DMS79 (cell line): ENCODE results near the gene CCNG2.

ENCODE experiments used
- DNase-seq: peaks from one replicate; lab custom pipeline; 2025; lab: John Stamatoyannopoulos, UW

CCNG2 gene

DNA sequence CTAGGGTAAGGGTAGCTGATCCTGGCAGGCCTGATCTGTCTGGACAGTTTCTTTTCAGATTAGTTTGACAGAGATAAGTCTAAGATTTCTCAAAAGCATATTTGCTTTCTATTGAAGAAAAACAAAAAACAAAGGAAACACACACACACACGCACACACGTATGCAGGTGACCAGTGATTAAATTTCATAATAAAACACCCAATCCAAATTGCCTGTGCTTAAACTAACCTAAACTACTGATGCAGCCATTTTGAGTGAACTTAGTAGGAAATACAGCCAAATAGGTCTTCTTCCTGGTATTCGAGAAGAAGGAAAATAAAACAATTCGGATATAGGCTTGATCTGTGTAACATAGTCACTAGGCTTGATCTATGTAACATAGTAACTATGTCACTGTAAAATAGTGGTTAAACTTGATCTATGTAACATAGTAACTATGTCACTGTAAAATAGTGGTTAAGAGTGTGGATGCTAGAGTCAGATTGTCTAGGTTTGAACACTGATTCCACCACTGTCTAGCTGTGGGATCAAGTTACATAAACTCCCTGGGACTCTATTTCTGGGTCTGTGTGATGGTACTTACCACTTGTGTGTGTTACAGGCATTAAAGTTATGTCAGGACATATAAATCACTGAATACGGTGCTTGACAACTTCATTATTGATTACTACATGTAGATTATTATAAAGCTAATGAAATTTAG is 9.8 kb upstream of the CCNG2 start:
- no peak for DNase-seq

DNA sequence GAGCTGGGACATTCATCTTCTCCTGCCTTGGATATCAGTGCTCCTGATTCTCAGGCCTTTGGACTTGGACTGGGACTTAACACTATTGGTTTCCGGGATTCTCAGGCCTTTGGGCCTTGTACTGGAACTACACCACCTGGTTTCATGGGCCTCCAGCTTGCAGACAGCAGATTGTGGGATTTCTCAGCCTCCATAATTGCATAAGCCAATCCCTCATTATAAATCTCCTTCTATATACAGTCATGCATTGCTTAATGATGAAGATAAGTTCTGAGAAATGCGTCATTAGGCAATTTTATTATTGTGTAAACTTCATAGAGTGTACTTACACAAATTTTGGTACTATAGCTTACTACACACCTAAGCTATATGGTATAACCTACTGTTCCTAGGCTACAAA is 8.9 kb upstream of the CCNG2 start:
- no peak for DNase-seq

- DNase-seq: no peak
Measured at GRCh38 chr4:77149789-77150188, 7.2 kb upstream of the CCNG2 start.

DNA sequence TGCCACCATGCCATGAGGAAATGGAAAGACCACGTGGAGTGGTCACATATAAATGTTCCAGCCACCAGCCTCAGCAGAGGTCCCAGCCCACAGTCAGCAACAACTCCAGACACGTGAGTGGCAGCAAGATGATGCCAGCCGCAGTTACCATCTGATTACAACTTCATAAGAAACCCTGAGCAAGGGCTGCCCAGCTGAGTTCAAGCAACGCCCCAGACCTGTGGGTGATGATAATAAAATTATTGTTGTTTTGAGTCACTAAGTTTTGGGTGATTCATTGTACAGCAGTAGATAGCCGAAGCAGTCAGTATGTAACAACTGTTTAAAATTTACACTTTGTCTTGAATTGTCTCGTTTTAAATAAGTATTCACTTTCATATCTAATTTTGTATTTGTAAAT is 5.8 kb upstream of the CCNG2 start:
- no peak for DNase-seq

DNA sequence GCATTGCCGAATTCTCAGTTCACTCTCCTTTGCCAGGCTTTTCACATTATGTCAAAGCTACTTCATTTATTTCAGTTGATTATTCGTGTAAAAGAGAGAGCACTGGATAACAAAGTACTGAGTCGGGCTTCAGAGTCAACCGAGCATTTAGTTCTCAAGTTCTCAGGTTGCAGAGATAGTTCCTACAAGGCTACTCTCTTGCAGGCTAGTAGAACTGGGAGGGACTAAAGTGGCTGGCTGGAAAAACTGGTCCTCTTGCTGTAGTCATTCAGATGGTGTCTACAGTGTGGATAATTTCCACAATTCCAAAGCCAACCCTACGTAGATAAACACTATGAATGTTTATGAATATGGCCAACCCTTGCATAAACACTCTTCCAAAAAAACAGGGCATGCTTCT is 4.6 kb upstream of the CCNG2 start:
- peak; percentile 37 for DNase-seq

- no peak for DNase-seq
Measured at GRCh38 chr4:77153006-77153405, 4.0 kb upstream of the CCNG2 start.

- no peak for DNase-seq
Measured at GRCh38 chr4:77154065-77154464, 2.9 kb upstream of the CCNG2 start.

- no peak for DNase-seq
Measured at GRCh38 chr4:77154761-77155499, 2.1 kb upstream of the CCNG2 start.

DNA sequence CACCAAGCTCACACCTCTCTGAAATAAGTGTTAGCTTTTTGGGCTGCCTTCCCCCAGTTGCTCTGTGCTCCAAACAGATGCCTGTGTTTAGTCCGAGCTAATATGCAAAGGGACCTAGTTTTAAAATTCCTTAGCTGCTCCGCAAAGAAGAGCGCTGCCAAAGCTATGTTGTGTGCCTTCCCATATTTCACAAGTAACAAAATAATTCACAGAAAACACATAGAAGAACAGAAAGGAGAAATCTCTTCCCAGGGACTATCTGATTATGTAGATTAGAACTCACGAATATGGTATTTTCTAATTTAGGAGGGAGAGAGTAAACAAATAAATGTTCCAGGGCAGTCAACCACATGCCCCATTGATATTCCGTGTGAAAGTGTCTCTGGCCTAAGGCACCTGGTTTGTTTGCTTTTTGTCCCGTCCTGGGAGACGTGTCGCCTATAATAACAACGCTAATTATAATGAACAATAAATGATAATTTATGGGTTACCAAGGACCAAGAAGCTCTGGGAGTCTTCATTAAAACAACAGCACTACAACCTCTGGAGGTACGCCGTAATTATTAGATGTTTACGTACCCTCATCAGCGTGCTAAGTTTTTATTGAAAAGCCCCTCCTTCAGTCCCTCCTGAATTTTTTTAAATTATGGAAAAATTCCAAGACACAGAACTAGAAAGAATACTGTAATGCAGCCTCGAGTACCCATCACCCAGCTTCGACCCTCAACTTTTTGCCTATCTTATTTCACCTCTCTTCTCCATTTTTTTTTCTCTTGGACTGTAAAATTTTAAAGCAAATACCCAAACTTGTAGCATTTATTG is 1.2 kb upstream of the CCNG2 start:
- no peak for DNase-seq

DNA sequence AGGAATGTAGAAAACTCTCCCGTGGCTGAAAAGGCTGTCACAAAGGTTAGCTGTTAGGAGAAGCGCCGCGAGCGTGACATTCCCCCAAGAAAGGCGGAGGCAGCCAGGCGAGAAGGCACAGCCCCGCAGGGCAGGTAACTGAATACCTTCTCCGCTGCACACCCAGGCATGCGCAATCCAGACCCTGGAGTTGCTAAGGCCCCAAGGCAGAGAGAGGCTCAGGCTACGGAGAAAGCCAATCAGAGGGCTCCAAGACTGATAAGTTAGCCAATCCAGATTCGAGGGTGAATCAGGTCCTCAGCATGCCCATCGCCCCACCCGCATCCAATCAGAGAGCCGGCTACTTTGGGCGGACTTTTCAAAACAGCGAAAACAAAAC is 485 bp upstream of the CCNG2 start:
- DNase-seq: peak; percentile 99

DNA sequence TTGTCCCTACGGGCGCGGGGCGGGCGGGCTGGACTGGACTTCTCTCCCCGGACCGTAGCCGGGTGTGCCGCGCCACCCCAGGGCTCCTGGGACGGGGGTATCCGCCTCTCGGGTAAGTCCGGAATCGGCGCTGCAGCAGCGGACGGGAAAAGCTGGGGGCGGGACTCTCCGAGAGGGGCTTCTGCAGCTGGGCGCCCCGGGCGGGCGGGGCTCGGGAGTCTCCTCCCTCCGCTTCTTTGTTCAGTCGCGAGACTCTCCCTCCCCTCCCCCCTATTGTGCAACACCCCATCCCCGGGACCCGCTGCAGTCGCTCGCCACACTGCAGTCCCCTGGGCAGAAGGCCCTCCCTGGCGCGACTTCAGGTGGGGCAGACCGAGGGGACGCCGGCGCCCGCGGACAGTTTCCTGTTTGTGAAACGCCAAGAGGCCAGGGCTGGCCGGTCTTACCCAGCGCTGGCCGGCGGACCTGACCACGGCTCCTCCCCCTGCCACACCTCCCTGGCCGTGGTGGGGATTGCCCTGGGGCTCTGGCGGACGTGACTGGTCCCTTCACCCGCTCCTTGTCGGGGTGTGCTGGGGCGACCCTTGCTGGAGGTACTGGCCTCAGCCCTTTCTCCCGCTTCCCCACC is 966 bp downstream of the CCNG2 start:
- DNase-seq: peak; percentile 65

GRCh38 chr4:77158487-77158861 is 1.5 kb downstream of the CCNG2 start:
- DNase-seq: no peak

- DNase-seq: no peak
Measured at GRCh38 chr4:77159806-77160205, 2.8 kb downstream of the CCNG2 start.

DNA sequence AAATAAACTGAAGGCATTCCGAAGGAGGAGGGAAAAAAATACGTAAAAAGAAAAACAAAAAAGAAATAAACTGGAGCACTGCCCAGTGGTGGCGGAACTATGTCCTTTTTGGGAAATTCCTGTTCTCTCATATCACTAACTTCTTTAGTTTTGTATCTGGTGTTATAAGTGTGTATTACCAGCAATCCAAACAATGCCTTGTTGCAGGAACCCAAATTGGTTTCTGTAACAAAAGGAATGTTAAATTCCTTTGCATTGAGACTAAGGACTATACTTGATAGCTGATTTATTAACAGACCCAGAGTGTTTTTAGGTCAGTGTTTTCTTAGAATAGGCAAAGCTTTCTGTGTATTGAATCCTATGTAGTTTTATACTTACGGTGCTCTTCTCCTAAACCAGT is 6.6 kb downstream of the CCNG2 start:
- DNase-seq: no peak

DNA sequence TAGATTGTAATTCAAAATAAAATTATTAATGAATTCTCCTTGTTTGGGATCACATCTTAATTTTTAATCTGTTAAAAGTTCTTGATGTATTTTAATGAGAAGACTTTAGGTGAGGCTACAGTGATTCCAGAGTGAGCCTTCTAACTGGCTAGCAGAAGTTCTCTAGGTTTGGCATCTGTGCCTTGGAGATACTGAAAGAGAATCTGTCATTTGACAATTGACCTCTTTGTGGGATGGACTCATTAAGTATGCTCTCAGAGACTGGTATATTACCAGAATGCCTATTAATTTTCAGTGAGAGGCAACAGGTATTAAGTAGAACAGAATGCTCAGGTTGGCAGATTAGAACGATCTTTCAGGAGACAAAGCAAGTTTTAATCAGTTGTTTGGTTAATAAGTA is 10.2 kb downstream of the CCNG2 start:
- no peak for DNase-seq

DNA sequence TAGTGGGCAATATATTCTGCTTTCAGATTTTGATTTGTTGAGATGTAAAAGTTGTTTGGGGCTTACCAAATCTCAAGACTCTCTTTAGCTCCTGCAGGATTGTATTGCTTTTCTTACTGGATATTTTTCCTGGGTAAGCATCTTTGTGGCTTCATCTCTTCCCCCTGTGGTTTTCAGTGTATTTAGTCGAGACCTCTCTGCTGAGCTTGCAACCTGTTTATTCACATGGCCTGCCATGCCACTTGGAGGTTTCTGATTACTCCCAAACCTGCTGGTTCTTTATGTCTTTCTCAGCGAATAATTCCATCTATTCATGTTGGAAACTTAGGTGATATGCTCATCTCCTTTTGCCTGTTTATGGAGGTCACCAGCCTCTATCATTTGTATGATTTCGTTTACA is 10.9 kb downstream of the CCNG2 start:
- DNase-seq: no peak

- DNase-seq: no peak
Measured at GRCh38 chr4:77169481-77169880, 12.5 kb downstream of the CCNG2 start.

GRCh38 chr4:77170926-77171325 is 13.9 kb downstream of the CCNG2 start:
- no peak for DNase-seq

DNA sequence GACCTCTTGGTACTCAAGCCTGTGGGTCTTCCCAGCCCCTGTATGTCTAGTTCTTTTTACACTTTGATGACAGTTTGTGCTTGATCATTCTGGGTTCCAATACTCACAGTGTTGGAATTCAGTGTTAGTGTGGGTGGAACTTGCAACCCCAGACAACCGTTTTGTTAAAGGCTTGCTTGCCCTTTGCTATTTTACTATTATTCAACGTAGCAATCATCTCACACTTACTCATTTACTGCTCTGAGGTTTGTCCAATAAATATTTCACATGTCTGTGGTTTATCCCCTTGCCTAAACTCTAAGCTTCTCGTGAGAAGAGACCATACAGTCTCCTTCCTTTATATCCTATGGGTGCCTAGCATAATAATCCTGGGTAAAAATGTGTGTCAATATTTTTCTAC is 15.3 kb downstream of the CCNG2 start:
- no peak for DNase-seq

- no peak for DNase-seq
Measured at GRCh38 chr4:77174426-77174825, 17.4 kb downstream of the CCNG2 start.

GRCh38 chr4:77175201-77175611 is 18.2 kb downstream of the CCNG2 start:
- DNase-seq: no peak

- no peak for DNase-seq
Measured at GRCh38 chr4:77176640-77177039, 19.6 kb downstream of the CCNG2 start.

- DNase-seq: no peak
Measured at GRCh38 chr4:77177199-77177598, 20.2 kb downstream of the CCNG2 start.
